Measurements from ENCODE around the gene ZDHHC14.

The ZDHHC14 gene

GRCh38 chr6:157538168-157538567 lies 157.2 kb downstream of the ZDHHC14 start:
- DNase-seq = no peak

GRCh38 chr6:157538698-157539097 lies 157.7 kb downstream of the ZDHHC14 start:
- DNase-seq = no peak

- DNase-seq = no peak
These were observed 158.4 kb downstream of the ZDHHC14 start for GRCh38 chr6:157539421-157539822.

GRCh38 chr6:157539900-157540752 lies 159.1 kb downstream of the ZDHHC14 start:
- DNase-seq = no peak

- DNase-seq = no peak
These were observed 160.8 kb downstream of the ZDHHC14 start for GRCh38 chr6:157541618-157542413.

- DNase-seq = no peak
These were observed 161.6 kb downstream of the ZDHHC14 start for GRCh38 chr6:157542414-157543160.

GRCh38 chr6:157546321-157546720 lies 165.3 kb downstream of the ZDHHC14 start:
- DNase-seq = no peak

- no peak for DNase-seq
These were observed 166.1 kb downstream of the ZDHHC14 start for GRCh38 chr6:157547112-157547511.

GRCh38 chr6:157548635-157549467 lies 167.9 kb downstream of the ZDHHC14 start:
- no peak for DNase-seq

- DNase-seq = no peak
These were observed 168.4 kb downstream of the ZDHHC14 start for GRCh38 chr6:157549468-157549745.

- DNase-seq = no peak
These were observed 169.4 kb downstream of the ZDHHC14 start for GRCh38 chr6:157550114-157550989.

- no peak for DNase-seq
These were observed 170.2 kb downstream of the ZDHHC14 start for GRCh38 chr6:157551041-157551832.

GRCh38 chr6:157552081-157552747 lies 171.2 kb downstream of the ZDHHC14 start:
- DNase-seq = no peak

GRCh38 chr6:157552820-157553485 lies 172.0 kb downstream of the ZDHHC14 start:
- DNase-seq = no peak

GRCh38 chr6:157554747-157555146 lies 173.8 kb downstream of the ZDHHC14 start:
- no peak for DNase-seq

GRCh38 chr6:157555455-157556143 lies 174.6 kb downstream of the ZDHHC14 start:
- no peak for DNase-seq

- no peak for DNase-seq
These were observed 175.2 kb downstream of the ZDHHC14 start for GRCh38 chr6:157556144-157556645.

GRCh38 chr6:157556671-157557430 lies 175.9 kb downstream of the ZDHHC14 start:
- no peak for DNase-seq

Measured in stimulated activated CD4-positive, alpha-beta T cell treated with anti-CD3 and anti-CD28 coated beads, Interleukin-12 subunit alpha, Interleukin-12 subunit beta, amount 100 ng/mL, for 4 hours (primary cell).